Measurements from ENCODE around the gene ZBTB5.

- TF ChIP-seq CTCF (IDR thresholded peaks at IDR 0.05 in 2 of 3, conservative IDR thresholded peaks at IDR 0.05 in 1 of 3; ENCODE audit: insufficient read depth in 2 of 3, low read depth in 1 of 3, low read length in 3 of 3), result no peak
- TF ChIP-seq SP2 (IDR thresholded peaks at IDR 0.05; ENCODE audit: extremely low read depth, low read depth, low read length, poor library complexity, severe bottlenecking), result no peak
- no peak for TF ChIP-seq HDAC1 (IDR thresholded peaks at IDR 0.05)
Measured at GRCh38 chr9:37455884-37456647, 9.2 kb downstream of the ZBTB5 start.

Data from K562 (cell line).